Measurements from ENCODE around the gene CR2. TPM values are rescaled to one million over a fixed set of nuclear protein-coding genes. Genes with fewer than 3 reads are reported as not detected.
"Not testable (repeated sequence)": the region's sequence is repeated elsewhere in the genome, so short reads cannot be mapped to it uniquely, and the experiment has no call there.

The CR2 gene
- total RNA-seq, 2 donors from 2014 or later = 2.1 to 3.8 TPM

DNA sequence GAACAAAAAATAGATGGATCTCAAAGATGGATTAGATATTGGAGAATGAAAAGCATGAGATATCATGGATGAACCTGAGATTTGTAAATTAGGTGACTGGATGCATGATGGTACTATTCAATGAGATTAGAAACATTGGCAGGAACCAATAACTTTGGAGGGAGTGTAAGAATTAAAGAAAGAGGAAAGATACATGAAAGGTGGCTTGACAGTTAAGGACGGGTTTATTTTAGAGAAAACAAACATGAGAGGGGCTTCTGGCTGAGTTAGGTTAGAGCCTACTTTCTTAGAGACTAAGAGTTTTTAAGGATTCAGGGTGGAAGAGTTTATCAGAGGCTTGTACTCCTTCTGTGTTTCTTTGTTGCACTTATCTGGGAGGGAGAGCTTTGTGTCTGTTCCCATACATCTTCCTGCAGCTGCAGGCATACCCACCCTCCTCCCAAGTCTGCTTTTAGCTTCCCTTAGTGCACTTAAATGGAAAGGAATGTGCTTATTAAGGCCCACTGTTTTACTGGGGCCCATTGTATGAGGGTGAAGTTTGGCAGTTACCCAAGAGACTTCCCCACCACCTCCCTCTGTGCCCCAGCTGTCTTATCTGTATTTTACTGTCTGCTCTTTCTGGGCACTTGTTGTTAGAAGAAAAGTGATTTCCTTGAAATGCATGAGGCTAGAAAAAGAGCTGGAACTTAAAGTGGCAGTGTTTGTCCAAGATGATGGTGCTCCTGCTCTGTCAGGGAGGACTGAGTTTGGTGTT lies 26.1 kb upstream of the CR2 start:
- Mint-ChIP-seq H3K36me3 (ENCODE audit: low read depth) (peaks cover 10% of the 10 kb centered on the region), H3K4me3 (no peak overlapping the region), H3K4me1 (no peaks in the 10 kb centered on the region), H3K27ac (no peak overlapping the region), H3K27me3 (peaks cover 39% of the 10 kb centered on the region)
- no peaks in the 10 kb centered on the region for H3K9me3 ChIP-seq (ENCODE audit: control insufficient read depth, low read length, poor library complexity, severe bottlenecking)
- ATAC-seq (no peak), DNase-seq (no peak)

DNA sequence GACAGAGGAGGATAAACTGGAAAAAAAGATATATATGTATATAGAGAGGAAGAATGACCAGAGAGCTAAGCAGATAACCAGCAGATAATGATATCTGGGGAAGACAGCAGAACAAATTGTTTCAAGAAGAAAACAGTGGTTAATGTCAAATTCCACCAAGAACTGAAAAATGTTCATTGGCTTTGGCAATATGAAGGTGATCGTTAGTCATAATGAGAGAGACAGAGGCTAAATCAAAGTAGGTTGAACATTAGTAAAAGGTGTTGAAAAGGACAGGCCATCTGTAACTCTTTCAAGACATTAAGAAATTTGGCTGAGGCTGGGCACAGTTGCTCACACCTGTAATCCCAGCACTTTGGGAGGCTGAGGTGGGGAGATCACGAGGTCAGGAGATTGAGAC lies 25.3 kb upstream of the CR2 start:
- no peaks in the 10 kb centered on the region for H3K4me1 Mint-ChIP-seq
- H3K36me3 Mint-ChIP-seq (ENCODE audit: low read depth) = peaks cover 10% of the 10 kb centered on the region
- no peak for ATAC-seq
- no peak overlapping the region for H3K4me3 Mint-ChIP-seq
- no peak for DNase-seq
- peaks cover 39% of the 10 kb centered on the region for H3K27me3 Mint-ChIP-seq
- H3K9me3 ChIP-seq (ENCODE audit: control insufficient read depth, low read length, poor library complexity, severe bottlenecking) = no peaks in the 10 kb centered on the region
- H3K27ac Mint-ChIP-seq = no peak overlapping the region

DNA sequence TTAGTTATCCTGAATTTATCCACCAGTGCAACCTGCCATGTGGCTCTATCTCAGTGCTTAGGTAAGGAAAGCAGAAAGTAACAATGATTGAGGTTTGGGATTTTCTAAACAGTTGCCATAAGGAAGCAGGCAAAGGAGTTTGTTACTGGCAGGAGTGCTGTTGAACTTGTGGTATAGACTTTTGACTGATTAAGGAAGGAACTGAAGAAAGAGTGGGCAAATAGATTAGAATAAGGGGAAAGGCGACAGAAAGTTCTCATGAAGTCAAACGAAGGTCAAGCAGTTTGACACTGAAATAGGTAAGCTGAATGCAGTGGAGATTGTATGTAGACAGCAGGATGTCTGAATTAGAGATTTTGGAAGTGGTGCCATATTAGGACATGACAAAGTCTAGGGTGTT lies 24.2 kb upstream of the CR2 start:
- Mint-ChIP-seq H3K4me1 (no peaks in the 10 kb centered on the region), H3K27me3 (peaks cover 37% of the 10 kb centered on the region), H3K4me3 (no peak overlapping the region), H3K27ac (no peak overlapping the region), H3K36me3 (ENCODE audit: low read depth) (peaks cover 10% of the 10 kb centered on the region)
- no peak for ATAC-seq
- H3K9me3 ChIP-seq (ENCODE audit: control insufficient read depth, low read length, poor library complexity, severe bottlenecking) = no peaks in the 10 kb centered on the region
- no peak for DNase-seq

DNA sequence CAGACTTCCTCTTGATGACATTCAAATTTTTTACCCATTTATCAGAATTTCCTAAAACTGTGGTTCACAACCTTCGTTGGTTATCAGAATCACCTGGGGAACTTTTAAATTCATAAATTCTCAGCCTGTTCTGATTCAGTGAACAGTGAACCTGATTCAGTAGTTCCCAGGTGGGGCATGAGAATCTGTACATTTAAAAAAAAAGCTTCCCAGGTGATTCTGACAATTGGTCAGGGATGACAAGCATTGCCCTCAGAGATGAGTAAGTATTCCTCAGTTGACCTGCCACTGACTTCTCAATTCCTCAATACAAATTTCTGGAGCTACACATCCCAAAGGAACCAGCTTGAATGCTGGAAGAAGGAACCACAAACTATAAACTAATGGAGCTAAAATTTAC lies 23.5 kb upstream of the CR2 start:
- H3K27me3 Mint-ChIP-seq = peaks cover 30% of the 10 kb centered on the region
- no peaks in the 10 kb centered on the region for H3K9me3 ChIP-seq (ENCODE audit: control insufficient read depth, low read length, poor library complexity, severe bottlenecking)
- DNase-seq = no peak
- no peak overlapping the region for H3K4me3 Mint-ChIP-seq
- H3K36me3 Mint-ChIP-seq (ENCODE audit: low read depth) = peaks cover 10% of the 10 kb centered on the region
- no peak overlapping the region for H3K27ac Mint-ChIP-seq
- H3K4me1 Mint-ChIP-seq = no peaks in the 10 kb centered on the region
- ATAC-seq = no peak

DNA sequence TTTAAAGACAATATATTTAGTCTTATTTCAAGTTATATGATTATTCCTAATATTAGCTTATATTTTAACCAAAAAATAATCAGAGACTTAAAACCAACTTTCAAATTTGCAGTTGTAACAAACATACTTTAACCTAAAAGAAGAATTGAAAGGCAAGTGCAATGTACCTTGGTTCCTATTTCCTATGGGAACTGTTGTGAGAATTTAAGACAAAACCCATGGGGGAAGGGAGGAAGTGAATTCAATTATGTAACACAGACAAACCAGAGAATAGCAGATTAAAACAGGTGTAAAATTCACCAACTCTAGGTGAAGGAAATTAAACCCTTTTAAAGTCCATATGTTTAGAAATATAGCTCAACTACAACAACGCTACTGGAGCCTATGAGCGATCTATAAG lies 22.6 kb upstream of the CR2 start:
- DNase-seq (no peak), ATAC-seq (no peak)
- Mint-ChIP-seq H3K4me1 (no peaks in the 10 kb centered on the region), H3K27me3 (peaks cover 29% of the 10 kb centered on the region), H3K4me3 (no peak overlapping the region), H3K36me3 (ENCODE audit: low read depth) (peaks cover 10% of the 10 kb centered on the region), H3K27ac (no peak overlapping the region)
- H3K9me3 ChIP-seq (ENCODE audit: control insufficient read depth, low read length, poor library complexity, severe bottlenecking) = no peaks in the 10 kb centered on the region

DNA sequence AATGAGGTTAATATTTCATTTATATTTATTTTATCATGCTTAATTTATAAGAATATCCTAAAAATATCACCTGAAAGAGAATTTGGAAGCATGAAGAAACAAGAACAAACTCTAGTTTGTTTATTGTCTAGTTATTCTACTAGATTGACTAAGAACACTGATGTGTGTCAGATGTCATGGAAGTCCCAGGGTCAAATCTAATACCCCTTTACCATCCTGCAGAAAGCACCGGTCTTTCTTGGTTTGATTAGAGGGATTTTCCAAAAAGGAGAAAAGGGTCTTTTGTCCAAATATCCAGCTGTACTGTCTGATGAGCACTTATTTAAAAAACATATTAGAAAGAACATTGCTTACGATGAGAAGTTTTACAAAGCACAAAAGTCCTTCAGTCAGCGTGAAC lies 20.7 kb upstream of the CR2 start:
- no peak overlapping the region for H3K4me3 Mint-ChIP-seq
- no peaks in the 10 kb centered on the region for H3K9me3 ChIP-seq (ENCODE audit: control insufficient read depth, low read length, poor library complexity, severe bottlenecking)
- no peaks in the 10 kb centered on the region for H3K4me1 Mint-ChIP-seq
- ATAC-seq (no peak), DNase-seq (no peak)
- H3K36me3 Mint-ChIP-seq (ENCODE audit: low read depth) = peaks cover 6% of the 10 kb centered on the region
- H3K27ac Mint-ChIP-seq = no peak overlapping the region
- H3K27me3 Mint-ChIP-seq = peaks cover 17% of the 10 kb centered on the region

DNA sequence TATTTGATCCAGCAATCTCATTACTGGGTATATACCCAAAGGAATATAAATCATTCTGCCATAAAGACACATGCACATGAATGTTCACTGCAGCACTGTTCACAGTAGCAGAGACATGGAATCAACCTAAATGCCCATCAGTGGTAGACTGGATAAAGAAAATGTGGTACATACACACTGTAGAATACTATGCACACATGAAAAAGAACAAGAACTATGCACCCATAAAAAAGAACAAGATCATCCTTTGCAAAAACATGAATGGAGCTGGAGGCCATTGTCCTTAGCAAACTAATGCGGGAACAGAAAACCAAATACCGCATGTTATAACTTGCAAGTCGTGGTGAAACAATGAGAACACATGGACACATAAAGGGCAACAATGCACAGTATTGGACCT lies 17.4 kb upstream of the CR2 start:
- not testable (repeated sequence) for H3K27me3 Mint-ChIP-seq; H3K9me3 ChIP-seq (ENCODE audit: control insufficient read depth, low read length, poor library complexity, severe bottlenecking); DNase-seq; ATAC-seq; H3K27ac Mint-ChIP-seq; H3K4me3 Mint-ChIP-seq; H3K36me3 Mint-ChIP-seq (ENCODE audit: low read depth); H3K4me1 Mint-ChIP-seq

DNA sequence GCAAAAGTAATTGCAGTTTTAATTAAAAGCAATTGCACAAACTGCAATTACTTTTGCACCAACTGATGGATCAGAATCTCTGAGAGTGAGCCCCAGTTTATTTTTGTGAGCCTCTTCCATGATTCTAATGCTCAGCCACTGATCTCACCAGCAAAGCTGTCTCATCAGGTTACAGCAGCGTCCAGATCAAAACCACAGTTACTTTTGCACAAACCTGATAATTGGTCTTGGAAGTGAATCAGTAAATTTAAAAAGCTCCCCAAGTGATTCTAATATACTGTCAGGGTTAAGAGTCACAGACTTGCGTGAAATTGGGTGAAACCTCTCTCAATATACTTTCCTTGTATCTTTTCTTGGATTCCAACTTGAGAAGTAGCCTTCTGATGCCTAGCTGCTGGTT lies 13.5 kb upstream of the CR2 start:
- DNase-seq (no peak), ATAC-seq (no peak)
- no peaks in the 10 kb centered on the region for H3K36me3 Mint-ChIP-seq (ENCODE audit: low read depth)
- H3K27ac Mint-ChIP-seq = no peak overlapping the region
- H3K27me3 Mint-ChIP-seq = no peaks in the 10 kb centered on the region
- H3K4me3 Mint-ChIP-seq = no peak overlapping the region
- no peaks in the 10 kb centered on the region for H3K4me1 Mint-ChIP-seq
- no peaks in the 10 kb centered on the region for H3K9me3 ChIP-seq (ENCODE audit: control insufficient read depth, low read length, poor library complexity, severe bottlenecking)

DNA sequence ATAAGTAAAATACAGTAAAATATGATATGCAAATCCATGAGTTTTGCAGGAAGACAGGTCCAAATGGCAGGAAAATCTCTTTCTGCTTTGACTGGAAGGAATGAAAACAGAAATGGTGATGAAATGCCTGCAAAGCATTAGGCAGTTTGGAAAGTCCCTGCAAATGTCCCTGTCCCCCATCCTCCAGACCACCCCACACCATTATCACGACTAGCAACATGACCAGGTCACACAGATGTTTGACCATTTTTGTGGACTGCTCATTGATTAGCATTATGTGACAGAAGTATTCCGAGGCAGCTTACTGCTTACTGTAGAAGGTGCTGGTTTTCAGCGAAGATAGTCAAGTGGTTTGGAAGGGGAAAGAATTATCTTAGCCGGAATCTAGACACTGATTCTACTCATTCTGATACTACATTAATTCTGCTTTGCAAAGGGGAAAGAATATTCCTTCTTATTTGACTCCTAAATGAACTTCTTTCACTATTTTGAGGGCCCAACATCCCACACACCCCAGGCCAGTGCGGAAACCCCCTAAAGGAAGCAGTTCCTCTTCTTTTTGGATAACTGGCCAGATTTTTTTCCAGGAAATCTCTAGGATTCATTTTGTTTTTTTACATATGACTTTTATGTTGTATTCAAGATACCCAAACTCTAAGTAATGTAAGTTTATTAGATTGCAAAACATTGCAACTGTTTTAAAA lies 9.5 kb upstream of the CR2 start:
- no peak for DNase-seq
- no peak overlapping the region for H3K27ac Mint-ChIP-seq
- no peaks in the 10 kb centered on the region for H3K9me3 ChIP-seq (ENCODE audit: control insufficient read depth, low read length, poor library complexity, severe bottlenecking)
- H3K27me3 Mint-ChIP-seq = peaks cover 7% of the 10 kb centered on the region
- peaks cover 2% of the 10 kb centered on the region for H3K36me3 Mint-ChIP-seq (ENCODE audit: low read depth)
- ATAC-seq = no peak
- H3K4me3 Mint-ChIP-seq = no peak overlapping the region
- no peaks in the 10 kb centered on the region for H3K4me1 Mint-ChIP-seq

DNA sequence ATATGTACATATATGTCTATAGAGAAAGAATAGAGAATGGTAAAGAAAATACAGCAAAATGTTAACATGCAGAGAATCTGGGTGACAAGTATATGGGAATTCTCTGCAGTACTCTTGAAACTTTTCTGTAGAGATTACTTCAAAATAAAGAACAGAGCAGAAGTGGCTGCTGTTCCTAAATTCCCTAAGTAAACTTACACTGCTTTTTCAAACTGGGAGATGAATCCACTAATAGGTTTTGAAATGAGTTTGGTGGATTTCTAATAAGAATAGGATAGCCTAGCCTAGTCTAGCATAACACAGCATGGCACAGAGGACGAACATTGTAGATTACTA lies 450 bp upstream of the CR2 start:
- ATAC-seq (no peak), DNase-seq (no peak)
- peaks cover 5% of the 10 kb centered on the region for H3K36me3 Mint-ChIP-seq (ENCODE audit: low read depth)
- no peak overlapping the region for H3K27ac Mint-ChIP-seq
- H3K27me3 Mint-ChIP-seq = peaks cover 38% of the 10 kb centered on the region
- H3K4me1 Mint-ChIP-seq = peaks cover 8% of the 10 kb centered on the region
- H3K4me3 Mint-ChIP-seq = peak overlapping the region; percentile 80
- no peaks in the 10 kb centered on the region for H3K9me3 ChIP-seq (ENCODE audit: control insufficient read depth, low read length, poor library complexity, severe bottlenecking)

DNA sequence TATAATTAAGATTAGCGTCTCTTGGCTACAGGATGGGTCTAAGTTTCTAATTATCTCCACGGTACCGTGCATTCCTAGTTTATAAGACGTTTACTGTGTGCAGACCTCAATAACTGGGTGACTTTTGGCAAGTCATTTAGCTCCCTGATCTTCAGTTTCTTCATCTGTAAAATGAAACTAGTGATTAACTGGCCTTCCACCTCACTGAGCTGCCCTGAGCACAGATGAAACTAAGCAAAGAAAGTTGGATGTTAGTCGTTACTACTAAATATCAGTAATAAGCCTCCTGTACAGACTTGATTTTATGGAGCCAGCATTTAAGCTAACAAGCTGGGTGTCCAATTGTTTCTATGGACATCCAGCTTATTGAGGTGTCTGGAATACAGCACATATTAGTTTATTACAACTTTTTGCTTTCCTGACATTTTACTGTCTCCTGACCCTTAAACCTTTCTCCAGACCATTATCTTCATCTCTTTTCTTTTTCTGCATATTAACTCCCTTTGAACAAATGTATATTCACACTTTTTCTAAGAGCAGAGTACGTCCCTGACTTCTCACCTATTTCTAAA lies 1.1 kb downstream of the CR2 start:
- DNase-seq (no peak), ATAC-seq (no peak)
- Mint-ChIP-seq H3K4me1 (peaks cover 12% of the 10 kb centered on the region), H3K27me3 (peaks cover 29% of the 10 kb centered on the region), H3K27ac (no peak overlapping the region), H3K4me3 (peak overlapping the region; percentile 80), H3K36me3 (ENCODE audit: low read depth) (peaks cover 3% of the 10 kb centered on the region)
- H3K9me3 ChIP-seq (ENCODE audit: control insufficient read depth, low read length, poor library complexity, severe bottlenecking) = no peaks in the 10 kb centered on the region

DNA sequence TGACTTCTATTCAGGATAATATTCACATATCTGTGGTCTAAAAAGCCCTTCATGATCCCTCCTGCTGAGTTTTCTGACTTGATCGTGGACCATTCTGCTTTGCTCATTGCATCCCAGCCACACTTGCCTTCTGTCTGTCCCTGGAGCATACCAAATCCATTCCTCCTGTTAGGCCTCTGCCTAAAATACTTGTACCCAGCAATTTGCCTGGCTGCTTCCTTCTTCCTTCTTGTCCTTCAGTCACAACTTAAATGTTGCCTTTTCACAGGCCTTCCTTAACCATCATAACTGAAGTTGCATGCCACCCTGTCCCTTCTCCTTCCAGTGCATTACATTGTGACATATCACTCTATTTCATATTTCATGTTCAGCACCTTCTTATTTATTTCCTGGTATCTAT lies 4.3 kb downstream of the CR2 start:
- no peaks in the 10 kb centered on the region for H3K9me3 ChIP-seq (ENCODE audit: control insufficient read depth, low read length, poor library complexity, severe bottlenecking)
- DNase-seq = no peak
- H3K4me3 Mint-ChIP-seq = no peak overlapping the region
- H3K36me3 Mint-ChIP-seq (ENCODE audit: low read depth) = peaks cover 2% of the 10 kb centered on the region
- peaks cover 26% of the 10 kb centered on the region for H3K4me1 Mint-ChIP-seq
- no peak for ATAC-seq
- no peak overlapping the region for H3K27ac Mint-ChIP-seq
- H3K27me3 Mint-ChIP-seq = peaks cover 11% of the 10 kb centered on the region

DNA sequence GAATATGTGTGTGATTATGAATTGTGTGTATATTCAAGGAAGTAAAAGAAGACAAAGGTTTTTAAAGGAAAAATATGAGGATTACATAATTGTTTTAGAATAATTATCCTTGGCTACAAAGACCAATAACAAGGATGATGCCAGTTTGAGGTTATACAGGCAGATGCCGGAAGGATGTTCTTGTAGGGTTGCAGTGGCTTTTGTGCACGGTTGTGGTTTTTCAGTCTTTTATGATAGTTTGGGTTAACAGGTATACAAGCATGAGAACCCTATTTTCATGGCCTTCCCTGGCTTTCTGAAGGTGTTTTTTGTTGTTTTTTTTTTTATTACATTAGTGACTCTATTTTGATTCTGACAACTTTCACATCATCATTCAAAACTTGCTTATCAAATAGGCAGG lies 4.9 kb downstream of the CR2 start:
- Mint-ChIP-seq H3K4me1 (peaks cover 32% of the 10 kb centered on the region), H3K36me3 (ENCODE audit: low read depth) (peaks cover 2% of the 10 kb centered on the region), H3K27ac (no peak overlapping the region), H3K27me3 (peaks cover 11% of the 10 kb centered on the region), H3K4me3 (no peak overlapping the region)
- peak; percentile 90 for ATAC-seq
- no peak for DNase-seq
- no peaks in the 10 kb centered on the region for H3K9me3 ChIP-seq (ENCODE audit: control insufficient read depth, low read length, poor library complexity, severe bottlenecking)

DNA sequence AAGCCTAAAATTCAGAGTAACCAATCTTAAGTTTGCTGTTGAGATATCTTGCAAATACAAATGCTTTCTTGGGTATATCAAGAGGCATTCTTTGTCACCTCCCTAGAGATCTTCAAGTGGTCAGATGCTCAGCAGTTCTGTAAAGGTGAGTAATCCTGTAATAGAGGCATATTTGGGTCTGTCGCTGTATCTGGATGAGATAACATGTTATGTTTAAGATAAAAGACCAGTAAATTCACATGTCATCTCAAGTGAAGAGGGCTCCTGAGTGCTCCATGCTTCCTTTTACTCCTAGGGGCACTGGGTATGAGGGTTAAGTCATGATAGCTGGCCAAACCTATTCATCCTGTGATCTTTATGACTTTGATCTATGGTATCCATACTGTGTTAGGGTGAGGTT lies 7.5 kb downstream of the CR2 start:
- Mint-ChIP-seq H3K27ac (no peak overlapping the region), H3K4me3 (no peak overlapping the region), H3K27me3 (peaks cover 10% of the 10 kb centered on the region), H3K4me1 (peaks cover 28% of the 10 kb centered on the region), H3K36me3 (ENCODE audit: low read depth) (peaks cover 2% of the 10 kb centered on the region)
- ATAC-seq (no peak), DNase-seq (no peak)
- H3K9me3 ChIP-seq (ENCODE audit: control insufficient read depth, low read length, poor library complexity, severe bottlenecking) = no peaks in the 10 kb centered on the region
